HG03280 (cell line): ENCODE measurements around the gene QRFP.

Experiments used
- ATAC-seq: cut with Tn5 transposase; IDR thresholded peaks from one replicate; pipeline ENCODE4 v1.9.1; 2021; ENCODE audit warnings: mild to moderate bottlenecking, moderate library complexity; ENCODE audit not compliant: unreplicated experiment

The QRFP gene

GRCh38 chr9:130892477-130893304 is 3.9 kb downstream of the QRFP start:
- no peak for ATAC-seq

- no peak for ATAC-seq
Observed at GRCh38 chr9:130891688-130892476, 4.7 kb downstream of the QRFP start.

GRCh38 chr9:130890870-130891687 is 5.5 kb downstream of the QRFP start:
- no peak for ATAC-seq

DNA sequence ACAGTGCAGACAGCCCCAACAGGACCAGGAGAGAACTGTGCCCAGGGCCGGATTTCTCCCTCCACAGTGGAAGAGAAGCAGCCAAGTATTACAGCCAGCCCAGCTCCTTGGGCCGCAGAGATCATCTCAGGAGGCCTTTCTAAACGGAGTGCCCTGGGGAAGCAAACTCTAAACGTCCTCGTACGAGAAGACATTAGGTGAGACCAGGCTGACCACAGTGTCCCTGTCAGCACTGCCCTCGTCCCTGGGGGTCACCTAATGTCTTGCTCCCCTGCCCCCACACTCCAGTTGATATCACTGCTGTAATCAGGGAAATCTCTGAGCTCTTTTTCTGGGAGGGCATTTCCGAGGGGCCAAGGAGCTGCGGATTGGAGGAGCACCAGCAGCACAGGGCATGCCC is 6.5 kb downstream of the QRFP start:
- no peak for ATAC-seq

DNA sequence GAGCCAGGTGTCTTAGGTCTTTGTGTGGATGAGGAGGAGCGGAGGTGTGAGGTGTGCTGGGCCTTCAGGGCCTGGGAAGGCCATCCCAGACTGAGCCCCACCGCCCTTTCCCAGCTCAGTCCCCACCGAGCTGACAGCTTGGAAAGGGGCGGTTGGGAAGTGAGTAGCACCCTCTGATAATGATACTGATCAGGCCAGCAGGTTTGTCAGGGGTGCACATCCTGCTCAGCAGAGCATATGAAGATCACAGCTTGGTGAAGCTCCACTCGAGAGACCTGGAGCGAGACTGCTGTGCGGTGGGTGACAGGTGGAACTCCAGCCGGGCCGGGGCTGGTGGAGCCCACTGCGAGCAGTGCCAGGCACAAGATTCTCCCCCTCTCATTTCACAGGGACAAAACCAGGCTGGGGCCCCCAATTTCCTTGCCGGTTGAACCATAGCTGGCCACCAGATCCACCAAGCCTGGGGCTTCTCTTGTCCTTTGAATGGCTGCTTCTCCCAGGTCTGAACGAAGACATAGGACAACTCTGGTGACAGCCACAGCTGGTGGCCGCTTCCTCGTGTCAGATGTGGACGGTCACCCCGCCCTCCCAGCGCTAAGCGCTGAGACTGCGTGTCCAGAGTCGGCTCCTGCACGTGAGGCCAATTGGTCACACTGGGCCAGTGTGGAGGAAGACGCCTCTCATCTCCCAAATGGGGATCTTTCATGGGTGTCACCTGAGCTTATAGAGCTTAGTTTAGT is 8.3 kb downstream of the QRFP start:
- ATAC-seq: no peak

DNA sequence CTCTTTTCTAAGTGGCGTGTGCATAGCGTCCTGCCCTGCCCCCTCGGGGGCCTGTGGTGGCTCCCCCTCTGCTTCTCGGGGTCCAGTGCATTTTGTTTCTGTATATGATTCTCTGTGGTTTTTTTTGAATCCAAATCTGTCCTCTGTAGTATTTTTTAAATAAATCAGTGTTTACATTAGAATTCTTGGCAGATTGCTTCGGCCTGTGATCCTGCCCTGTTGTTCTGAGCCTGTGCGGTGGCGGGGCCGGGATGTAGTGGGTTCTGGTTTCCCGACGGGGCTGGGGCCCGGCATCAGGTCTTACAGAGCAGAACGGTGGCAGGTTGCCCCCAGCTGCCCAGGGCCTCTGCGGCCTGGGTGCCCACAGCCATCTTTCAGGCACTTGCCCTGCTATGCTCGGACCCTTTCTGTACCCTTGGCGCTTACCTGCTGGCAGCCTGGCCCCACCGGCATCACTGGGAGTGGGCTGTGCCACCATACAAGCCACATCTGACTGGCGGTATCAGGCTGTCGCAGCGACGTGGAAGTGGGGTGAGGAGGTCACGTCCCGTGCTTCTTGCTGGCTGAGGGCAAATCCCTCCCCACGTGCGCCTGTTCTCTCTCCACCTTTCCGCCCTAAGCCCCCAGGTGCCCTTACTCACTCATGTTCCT is 9.0 kb downstream of the QRFP start:
- no peak for ATAC-seq

DNA sequence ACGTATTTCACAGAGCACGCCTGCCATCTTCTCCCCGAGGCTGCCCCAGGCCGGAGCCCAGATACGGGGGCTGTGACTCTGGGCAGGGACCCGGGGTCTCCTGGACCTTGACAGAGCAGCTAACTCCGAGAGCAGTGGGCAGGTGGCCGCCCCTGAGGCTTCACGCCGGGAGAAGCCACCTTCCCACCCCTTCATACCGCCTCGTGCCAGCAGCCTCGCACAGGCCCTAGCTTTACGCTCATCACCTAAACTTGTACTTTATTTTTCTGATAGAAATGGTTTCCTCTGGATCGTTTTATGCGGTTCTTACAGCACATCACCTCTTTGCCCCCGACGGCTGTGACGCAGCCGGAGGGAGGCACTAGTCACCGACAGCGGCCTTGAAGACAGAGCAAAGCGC is 9.6 kb downstream of the QRFP start:
- no peak for ATAC-seq

DNA sequence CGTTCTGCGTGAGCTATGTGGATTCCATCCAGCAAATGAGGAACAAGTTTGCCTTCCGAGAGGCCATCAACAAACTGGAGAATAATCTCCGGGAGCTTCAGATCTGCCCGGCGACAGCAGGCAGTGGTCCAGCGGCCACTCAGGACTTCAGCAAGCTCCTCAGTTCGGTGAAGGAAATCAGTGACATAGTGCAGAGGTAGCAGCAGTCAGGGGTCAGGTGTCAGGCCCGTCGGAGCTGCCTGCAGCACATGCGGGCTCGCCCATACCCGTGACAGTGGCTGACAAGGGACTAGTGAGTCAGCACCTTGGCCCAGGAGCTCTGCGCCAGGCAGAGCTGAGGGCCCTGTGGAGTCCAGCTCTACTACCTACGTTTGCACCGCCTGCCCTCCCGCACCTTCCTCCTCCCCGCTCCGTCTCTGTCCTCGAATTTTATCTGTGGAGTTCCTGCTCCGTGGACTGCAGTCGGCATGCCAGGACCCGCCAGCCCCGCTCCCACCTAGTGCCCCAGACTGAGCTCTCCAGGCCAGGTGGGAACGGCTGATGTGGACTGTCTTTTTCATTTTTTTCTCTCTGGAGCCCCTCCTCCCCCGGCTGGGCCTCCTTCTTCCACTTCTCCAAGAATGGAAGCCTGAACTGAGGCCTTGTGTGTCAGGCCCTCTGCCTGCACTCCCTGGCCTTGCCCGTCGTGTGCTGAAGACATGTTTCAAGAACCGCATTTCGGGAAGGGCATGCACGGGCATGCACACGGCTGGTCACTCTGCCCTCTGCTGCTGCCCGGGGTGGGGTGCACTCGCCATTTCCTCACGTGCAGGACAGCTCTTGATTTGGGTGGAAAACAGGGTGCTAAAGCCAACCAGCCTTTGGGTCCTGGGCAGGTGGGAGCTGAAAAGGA is 10.9 kb downstream of the QRFP start:
- ATAC-seq: no peak

DNA sequence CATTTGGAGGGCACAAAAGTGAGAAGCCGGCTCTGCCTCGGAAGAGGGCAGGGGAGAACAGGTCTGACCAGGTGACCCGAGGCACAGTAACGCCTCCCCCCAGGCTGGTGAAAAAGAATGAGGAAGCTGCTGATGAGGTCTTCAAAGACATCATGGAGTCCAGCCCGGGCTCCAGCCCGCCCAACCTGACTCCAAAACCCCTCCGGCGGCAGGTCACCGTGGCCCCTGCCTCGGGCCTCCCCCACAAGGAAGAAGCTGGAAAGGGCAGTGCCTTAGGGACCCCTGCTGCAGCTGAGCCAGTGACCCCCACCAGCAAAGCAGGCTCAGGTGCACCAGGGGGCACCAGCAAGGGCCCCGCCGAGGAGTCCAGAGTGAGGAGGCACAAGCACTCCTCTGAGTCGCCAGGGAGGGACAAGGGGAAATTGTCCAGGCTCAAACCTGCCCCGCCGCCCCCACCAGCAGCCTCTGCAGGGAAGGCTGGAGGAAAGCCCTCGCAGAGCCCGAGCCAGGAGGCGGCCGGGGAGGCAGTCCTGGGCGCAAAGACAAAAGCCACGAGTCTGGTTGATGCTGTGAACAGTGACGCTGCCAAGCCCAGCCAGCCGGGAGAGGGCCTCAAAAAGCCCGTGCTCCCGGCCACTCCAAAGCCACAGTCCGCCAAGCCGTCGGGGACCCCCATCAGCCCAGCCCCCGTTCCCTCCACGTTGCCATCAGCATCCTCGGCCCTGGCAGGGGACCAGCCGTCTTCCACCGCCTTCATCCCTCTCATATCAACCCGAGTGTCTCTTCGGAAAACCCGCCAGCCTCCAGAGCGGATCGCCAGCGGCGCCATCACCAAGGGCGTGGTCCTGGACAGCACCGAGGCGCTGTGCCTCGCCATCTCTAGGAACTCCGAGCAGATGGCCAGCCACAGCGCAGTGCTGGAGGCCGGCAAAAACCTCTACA is 11.8 kb downstream of the QRFP start:
- no peak for ATAC-seq

DNA sequence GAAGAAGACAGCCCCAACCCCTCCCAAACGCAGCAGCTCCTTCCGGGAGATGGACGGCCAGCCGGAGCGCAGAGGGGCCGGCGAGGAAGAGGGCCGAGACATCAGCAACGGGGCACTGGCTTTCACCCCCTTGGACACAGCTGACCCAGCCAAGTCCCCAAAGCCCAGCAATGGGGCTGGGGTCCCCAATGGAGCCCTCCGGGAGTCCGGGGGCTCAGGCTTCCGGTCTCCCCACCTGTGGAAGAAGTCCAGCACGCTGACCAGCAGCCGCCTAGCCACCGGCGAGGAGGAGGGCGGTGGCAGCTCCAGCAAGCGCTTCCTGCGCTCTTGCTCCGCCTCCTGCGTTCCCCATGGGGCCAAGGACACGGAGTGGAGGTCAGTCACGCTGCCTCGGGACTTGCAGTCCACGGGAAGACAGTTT is 12.5 kb downstream of the QRFP start:
- ATAC-seq: no peak

GRCh38 chr9:130883479-130883878 is 13.1 kb downstream of the QRFP start:
- ATAC-seq: no peak

DNA sequence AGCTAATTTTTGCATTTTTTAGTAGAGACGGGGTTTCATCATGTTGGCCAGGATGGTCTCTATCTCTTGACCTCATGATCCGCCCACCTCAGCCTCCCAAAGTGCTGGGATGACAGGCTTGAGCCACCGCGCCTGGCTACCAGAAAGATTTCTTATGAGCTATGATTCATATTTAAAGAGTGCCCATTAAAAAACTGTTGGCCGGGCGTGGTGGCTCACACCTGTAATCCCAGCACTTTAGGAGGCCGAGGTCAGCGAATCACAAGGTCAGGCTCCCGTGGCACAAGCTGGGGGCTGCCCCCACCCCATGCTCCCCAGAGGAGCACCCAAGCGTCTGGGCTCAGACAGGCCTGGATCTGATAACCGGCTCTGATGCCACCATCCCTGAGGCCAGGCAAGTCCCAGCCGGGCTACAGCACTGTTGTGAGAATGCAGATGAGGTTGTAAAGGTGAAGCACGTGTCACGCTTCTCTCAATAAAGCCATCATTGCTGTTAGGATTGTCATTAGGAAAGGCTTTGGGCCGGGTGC is 13.9 kb downstream of the QRFP start:
- ATAC-seq: no peak

- no peak for ATAC-seq
Observed at GRCh38 chr9:130881516-130881915, 15.1 kb downstream of the QRFP start.

DNA sequence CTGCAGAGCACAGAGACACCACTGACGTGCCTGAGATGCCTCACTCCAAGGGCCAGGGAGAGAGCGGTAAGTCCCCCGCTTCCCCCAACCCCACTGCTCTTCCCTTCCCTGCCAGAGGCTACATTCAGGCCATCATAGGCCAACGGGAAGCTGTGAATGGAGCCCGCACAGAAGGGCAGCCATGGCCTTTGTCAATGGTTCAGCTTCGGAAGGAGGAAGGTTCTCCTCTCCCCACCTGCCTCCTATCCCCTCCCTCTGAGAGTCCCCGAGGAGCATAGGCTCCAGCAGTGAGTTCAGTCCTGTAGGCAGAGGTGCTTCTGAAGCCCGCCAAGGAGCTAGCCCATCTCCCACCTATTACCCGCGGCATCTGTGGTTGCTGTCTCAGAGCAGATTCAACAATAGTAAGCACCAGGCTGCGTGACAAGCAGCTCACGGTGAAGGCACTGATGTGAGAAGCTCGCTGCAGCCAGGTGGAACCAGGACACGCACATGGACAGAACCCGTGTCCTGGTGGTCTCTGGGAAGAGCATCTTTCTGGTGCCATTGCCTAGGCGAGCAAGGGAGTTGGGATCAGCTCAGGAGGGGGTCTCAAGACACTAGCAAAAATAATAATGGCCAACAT is 15.9 kb downstream of the QRFP start:
- no peak for ATAC-seq

GRCh38 chr9:130879863-130880411 is 16.7 kb downstream of the QRFP start:
- no peak for ATAC-seq

- no peak for ATAC-seq
Observed at GRCh38 chr9:130878295-130878694, 18.3 kb downstream of the QRFP start.

DNA sequence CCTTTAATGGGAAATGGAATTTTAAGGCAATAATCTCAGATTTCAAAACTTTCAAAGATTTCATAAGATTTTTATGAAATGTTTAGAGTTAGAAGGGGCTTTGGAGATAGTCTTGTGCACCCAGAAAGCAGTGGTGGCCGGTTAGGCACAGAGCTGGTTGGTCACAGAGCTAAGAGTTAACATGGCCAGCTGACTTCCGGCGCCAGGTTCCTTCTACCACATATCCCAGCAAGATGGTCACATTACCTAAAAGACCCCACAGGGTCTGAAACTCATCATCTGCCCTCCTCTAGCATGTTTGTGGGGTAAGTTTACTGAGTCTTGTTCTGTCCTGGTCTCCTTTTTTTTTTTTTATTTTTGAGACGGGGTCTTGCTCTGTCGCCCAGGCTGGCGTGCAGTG is 19.3 kb downstream of the QRFP start:
- ATAC-seq: no peak
